Panc1 (cell line): ENCODE data around the gene COG2.

Source experiments
- POLR2AphosphoS5 ChIP-seq: IDR thresholded peaks from 2 replicates; pipeline ENCODE4 v1.6.1; 2012; ENCODE audit warnings: mild to moderate bottlenecking, low read depth, low read length, moderate library complexity
- SIN3A ChIP-seq: IDR thresholded peaks from 2 replicates; pipeline ENCODE4 v1.6.1; 2012; ENCODE audit warnings: low read depth, mild to moderate bottlenecking, low read length, moderate library complexity, borderline replicate concordance; ENCODE audit not compliant: insufficient read depth
- TCF7L2 ChIP-seq: IDR thresholded peaks from 2 replicates; pipeline ENCODE4 v1.6.1; 2011; ENCODE audit warnings: mild to moderate bottlenecking, low read depth, low read length, inconsistent platforms
- TF ChIP-seq, protein P1 (sequence below): fragments of 450-650 bp; IDR thresholded peaks from 2 replicates; pipeline ENCODE4 v1.5.1; 2017; ENCODE audit warnings: mild to moderate bottlenecking
- TF ChIP-seq, protein P2 (sequence below), 2 experiments: IDR thresholded peaks; 2 replicates each; pipeline ENCODE4 v1.6.1; 2011 to 2012; ENCODE audit warnings: low read depth in 2 of 2, control low read depth in 1 of 2, low read length in 1 of 2, mild to moderate bottlenecking in 1 of 2, moderate library complexity in 1 of 2; ENCODE audit not compliant: insufficient read depth in 1 of 2

DNA sequence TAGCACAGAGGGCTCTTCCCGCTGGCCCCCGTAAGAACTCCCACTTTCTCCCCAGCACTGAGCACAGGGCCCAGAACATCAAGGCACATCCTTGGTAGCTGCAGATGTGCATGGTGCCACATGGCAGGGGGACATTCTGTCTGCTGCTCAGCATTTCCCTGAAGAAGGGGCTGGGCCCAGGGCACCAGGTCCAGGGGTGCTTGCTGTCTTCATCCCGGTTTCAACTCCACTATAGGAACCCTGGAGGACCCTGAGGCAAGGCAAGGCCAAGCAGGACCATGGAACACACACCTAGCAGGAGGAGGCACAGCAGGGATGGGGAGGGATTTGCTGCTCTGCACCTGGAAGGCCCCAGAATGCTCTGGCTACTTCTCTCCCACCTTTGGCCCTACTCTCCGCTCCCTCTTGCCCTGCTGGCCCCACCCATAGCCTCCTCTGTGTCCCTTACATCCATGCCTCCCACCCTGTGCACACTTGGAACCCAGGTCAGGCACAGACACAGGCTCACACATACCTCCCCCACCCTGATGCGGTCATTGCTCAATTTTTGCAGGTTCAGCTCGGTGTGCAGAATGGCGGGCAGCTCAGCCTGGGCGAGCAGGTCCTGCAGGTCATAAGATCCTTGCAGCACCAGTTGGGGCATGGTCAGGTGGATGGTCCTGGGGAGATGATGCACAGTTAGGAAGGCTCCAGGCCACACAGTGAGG is 61.6 kb downstream of the COG2 start:
- TF ChIP-seq, protein P1, sequence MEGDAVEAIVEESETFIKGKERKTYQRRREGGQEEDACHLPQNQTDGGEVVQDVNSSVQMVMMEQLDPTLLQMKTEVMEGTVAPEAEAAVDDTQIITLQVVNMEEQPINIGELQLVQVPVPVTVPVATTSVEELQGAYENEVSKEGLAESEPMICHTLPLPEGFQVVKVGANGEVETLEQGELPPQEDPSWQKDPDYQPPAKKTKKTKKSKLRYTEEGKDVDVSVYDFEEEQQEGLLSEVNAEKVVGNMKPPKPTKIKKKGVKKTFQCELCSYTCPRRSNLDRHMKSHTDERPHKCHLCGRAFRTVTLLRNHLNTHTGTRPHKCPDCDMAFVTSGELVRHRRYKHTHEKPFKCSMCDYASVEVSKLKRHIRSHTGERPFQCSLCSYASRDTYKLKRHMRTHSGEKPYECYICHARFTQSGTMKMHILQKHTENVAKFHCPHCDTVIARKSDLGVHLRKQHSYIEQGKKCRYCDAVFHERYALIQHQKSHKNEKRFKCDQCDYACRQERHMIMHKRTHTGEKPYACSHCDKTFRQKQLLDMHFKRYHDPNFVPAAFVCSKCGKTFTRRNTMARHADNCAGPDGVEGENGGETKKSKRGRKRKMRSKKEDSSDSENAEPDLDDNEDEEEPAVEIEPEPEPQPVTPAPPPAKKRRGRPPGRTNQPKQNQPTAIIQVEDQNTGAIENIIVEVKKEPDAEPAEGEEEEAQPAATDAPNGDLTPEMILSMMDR: no peak
- TF ChIP-seq, protein P2, sequence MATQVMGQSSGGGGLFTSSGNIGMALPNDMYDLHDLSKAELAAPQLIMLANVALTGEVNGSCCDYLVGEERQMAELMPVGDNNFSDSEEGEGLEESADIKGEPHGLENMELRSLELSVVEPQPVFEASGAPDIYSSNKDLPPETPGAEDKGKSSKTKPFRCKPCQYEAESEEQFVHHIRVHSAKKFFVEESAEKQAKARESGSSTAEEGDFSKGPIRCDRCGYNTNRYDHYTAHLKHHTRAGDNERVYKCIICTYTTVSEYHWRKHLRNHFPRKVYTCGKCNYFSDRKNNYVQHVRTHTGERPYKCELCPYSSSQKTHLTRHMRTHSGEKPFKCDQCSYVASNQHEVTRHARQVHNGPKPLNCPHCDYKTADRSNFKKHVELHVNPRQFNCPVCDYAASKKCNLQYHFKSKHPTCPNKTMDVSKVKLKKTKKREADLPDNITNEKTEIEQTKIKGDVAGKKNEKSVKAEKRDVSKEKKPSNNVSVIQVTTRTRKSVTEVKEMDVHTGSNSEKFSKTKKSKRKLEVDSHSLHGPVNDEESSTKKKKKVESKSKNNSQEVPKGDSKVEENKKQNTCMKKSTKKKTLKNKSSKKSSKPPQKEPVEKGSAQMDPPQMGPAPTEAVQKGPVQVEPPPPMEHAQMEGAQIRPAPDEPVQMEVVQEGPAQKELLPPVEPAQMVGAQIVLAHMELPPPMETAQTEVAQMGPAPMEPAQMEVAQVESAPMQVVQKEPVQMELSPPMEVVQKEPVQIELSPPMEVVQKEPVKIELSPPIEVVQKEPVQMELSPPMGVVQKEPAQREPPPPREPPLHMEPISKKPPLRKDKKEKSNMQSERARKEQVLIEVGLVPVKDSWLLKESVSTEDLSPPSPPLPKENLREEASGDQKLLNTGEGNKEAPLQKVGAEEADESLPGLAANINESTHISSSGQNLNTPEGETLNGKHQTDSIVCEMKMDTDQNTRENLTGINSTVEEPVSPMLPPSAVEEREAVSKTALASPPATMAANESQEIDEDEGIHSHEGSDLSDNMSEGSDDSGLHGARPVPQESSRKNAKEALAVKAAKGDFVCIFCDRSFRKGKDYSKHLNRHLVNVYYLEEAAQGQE (IDR thresholded peaks at IDR 0.05; ENCODE audit: insufficient read depth in 1 of 2, low read depth in 2 of 2, low read length in 1 of 2): no peak
- no peak for TF ChIP-seq POLR2AphosphoS5
- no peak for TF ChIP-seq SIN3A
- no peak for TF ChIP-seq TCF7L2
